T-helper 17 cell (primary cell): Measurements from ENCODE around the gene CLSTN2. TPM values are rescaled to one million over a fixed set of nuclear protein-coding genes. Genes with fewer than 3 reads are reported as not detected.

Experiments used
- ATAC-seq: fragments of 150-1000 bp; cut with Tn5 transposase; 2 replicates; pipeline ENCODE4 v1.10.0; 2021; ENCODE audit warnings: mild to moderate bottlenecking, moderate library complexity
- DNase-seq, 3 donors: peaks; one replicate each; pipeline versions ENCODE4 v3.0.0 to v3.0.0-alpha.2; 2020 to 2021
- H3K9me3 ChIP-seq: one replicate; pipeline ENCODE4 v1.7.0; 2013; ENCODE audit warnings: low read length, mild to moderate bottlenecking; ENCODE audit not compliant: control insufficient read depth, poor library complexity, severe bottlenecking
- H3K27ac Mint-ChIP-seq: one replicate; pipeline ENCODE4 v1.8.0; 2022; ENCODE audit warnings: mild to moderate bottlenecking, moderate library complexity, mixed read lengths
- H3K27me3 Mint-ChIP-seq: one replicate; pipeline ENCODE4 v1.8.0; 2022; ENCODE audit warnings: mixed read lengths
- H3K36me3 Mint-ChIP-seq: one replicate; pipeline ENCODE4 v1.8.0; 2022; ENCODE audit warnings: low read depth, mixed read lengths
- H3K4me1 Mint-ChIP-seq: one replicate; pipeline ENCODE4 v1.8.0; 2022; ENCODE audit warnings: mild to moderate bottlenecking, mixed read lengths
- H3K4me3 Mint-ChIP-seq: one replicate; pipeline ENCODE4 v1.8.0; 2022; ENCODE audit warnings: mild to moderate bottlenecking, moderate library complexity, mixed read lengths
- total RNA-seq, 4 donors: library from RNA in 2 of 4; stranded (reverse) in 2 of 4; gene quantifications; one replicate each; pipeline ENCODE4 v1.2.3 and lab custom pipeline; 2022 to 2026

CLSTN2 gene
- total RNA-seq, 2 donors from 2014 or later = not detected

DNA sequence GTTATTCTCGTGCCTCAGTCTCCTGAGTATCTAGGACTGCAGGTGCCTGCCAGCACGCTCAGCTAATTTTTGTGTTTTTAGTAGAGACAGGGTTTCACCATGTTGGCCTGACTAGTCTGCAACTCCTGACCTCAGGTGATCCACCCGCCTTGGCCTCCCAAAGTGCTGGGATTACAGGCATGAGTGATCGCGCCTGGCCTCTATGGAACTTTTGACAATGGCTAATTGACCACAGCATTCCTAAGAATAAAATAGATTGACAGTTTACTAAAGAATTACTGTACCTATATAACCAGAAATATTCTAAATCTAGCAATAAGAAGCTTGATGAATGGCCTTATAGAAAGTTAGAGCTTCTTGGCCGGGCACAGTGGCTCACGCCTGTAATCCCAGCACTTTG lies 691.9 kb downstream of the CLSTN2 start:
- no peaks in the 10 kb centered on the region for H3K36me3 Mint-ChIP-seq
- ATAC-seq (no peak), DNase-seq (no peak)
- H3K27ac Mint-ChIP-seq = no peak overlapping the region
- H3K4me3 Mint-ChIP-seq = no peak overlapping the region
- H3K27me3 Mint-ChIP-seq = no peaks in the 10 kb centered on the region
- no peaks in the 10 kb centered on the region for H3K9me3 ChIP-seq
- no peaks in the 10 kb centered on the region for H3K4me1 Mint-ChIP-seq
